Raji (cell line): ENCODE results near the gene CSRNP3.

Source experiments
- POLR2A ChIP-seq: IDR thresholded peaks from 2 replicates; pipeline ENCODE4 v1.6.1; 2011; ENCODE audit warnings: low read depth, low read length, control low read depth; ENCODE audit not compliant: insufficient read depth

Gene CSRNP3

DNA sequence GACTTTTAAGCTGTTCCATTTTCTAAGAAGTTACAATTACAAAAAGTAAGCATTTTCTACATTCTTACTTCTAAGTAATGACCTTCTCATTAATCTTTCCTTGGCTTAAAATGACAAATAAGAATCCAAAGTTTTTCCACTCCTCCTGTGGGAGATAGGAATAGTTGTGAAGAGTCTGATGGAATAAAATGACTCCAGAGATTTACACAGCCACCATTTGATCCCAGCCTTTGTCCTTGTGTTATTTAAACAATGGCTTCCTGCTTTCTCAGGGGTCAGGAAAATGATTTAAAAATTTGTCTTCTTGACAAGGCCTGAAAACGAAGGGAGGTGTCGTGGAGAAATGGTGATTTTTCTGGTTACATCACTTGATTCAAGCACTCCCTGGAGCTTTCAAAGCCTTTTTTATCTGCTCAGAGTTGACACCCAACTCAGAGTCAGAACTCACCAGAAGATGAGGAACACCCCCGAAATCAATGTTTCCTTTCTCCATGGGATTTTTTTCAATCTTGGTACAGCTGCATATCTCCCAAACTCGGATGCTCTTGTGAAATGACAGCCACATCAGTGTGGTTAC is 218.0 kb downstream of the CSRNP3 start:
- no peak for TF ChIP-seq POLR2A

DNA sequence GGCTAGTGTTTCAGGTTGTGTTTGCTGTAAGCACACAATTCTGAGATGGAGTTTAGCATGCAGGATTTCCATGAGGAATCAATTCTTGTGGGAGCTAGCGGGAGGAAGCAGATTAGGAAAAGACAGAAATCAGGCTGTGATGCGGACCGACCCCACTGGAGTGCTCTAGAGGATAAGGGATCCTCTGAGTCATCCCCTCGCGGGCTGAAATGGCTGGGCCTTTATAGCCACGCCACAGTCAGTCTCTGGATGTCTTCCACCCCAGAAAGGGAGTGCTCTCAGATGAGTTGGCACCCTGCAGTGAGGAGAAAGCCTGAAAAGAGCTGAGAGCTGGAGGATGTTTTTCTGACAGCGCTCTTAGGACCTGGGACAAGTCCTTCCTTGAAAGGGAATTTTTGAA is 222.1 kb downstream of the CSRNP3 start:
- TF ChIP-seq POLR2A = no peak

DNA sequence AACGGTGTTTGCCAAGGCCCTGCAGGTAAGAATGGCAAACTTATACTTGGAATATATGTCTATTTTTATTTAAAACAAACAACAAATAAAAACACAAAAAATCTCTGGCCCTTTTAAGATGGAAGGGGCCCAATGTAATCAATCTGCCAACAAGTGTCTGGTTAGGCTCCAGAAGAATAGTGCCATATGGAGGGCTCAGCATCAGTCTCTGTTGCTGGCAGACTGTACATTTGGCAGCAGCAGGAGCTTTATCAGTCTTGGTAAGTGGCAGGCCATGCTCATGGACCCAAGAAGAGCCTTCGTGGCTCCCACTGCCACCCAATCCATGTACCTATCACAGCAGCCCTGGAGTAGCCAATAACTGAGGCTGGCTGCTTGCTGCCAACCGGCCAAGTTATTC is 223.4 kb downstream of the CSRNP3 start:
- TF ChIP-seq POLR2A = no peak

DNA sequence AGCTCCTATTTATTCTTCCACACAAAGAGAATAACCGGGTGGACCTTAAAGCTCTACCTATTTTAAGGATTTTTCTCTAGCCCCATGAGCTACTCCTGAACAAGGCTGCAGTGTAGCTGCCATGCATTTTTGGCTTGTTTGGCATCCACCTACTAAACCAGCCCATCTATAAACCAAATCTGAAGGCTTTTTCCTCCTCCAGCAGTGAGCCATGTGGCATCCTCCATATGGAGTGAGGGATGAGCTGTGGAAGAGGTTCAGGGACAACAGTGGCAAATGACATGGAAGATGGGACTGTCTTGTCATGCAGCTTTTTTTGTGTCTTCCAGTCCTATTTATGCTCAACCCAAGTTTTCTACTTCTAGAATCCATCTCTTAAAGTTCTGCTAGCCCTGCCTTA is 224.3 kb downstream of the CSRNP3 start:
- no peak for TF ChIP-seq POLR2A

DNA sequence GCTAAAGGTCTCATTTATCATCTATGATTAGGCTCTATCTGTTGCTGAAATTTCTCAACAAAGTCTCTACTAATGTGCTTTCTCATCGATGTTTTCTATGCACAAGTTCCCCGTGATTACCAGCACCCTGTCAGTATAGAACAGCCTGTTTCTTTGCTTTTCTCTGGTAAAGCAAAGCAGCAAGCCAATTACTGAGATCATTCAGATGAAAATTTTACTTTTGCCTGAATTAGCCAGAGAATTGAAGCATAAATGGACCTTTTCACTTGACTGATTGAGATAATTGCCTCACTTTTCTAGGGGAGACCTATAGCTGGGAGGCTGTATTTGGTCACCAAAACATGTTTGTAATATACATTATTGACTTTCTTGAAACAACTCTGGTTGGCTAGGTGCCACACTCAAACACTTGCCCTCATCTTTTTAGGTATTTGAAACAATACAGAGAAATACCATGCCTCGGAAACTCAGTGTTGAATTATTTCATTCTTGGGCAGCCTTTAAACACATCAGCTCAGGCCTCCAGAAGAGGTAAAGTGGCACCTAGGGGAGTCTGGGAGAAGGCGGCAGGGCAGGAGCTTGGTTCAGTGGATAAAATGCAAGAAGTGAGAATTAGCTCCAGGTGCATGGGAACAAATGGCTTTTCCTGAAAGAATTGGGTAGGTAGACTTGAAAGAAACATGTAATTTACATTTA is 228.4 kb downstream of the CSRNP3 start:
- TF ChIP-seq POLR2A = no peak

DNA sequence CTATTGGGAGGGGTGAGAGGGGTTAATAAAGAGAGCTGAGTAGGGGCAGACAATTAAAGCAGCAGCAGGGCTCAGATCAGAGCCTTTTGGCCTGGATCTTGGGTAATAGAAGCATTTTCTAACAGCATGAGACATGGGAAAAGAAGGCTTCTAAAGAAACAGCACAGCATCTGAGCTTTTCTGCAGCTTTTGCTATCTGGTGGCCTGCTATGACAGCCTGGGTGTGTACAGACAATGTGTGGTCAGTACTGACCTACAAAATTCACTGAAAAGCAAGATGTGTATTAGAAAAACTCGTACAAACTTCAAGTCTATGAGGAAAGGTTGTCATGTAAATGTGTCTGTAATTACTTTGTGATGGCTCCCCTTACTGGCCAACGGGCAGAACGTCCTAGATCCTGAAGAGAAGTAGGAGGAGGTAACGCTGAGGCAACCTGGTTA is 229.0 kb downstream of the CSRNP3 start:
- no peak for TF ChIP-seq POLR2A

DNA sequence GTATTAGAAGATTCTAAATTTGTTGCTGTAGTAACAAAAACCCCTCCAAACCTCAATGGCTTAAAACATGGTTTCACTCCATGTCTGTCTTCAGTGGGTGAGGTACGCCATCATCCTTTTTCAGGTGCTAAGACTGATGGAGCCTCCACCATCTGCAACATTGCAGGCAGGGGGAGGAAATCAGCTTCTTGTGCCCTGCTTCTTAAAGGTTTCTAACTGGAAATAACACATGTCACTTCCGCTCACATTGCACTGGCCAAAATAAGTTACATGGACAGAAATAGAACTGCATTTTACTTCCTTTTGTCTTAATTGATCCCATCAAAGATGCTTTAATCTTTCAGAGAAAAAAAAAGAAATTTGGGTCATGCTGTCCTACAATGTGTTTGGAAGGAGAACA is 230.4 kb downstream of the CSRNP3 start:
- no peak for TF ChIP-seq POLR2A

DNA sequence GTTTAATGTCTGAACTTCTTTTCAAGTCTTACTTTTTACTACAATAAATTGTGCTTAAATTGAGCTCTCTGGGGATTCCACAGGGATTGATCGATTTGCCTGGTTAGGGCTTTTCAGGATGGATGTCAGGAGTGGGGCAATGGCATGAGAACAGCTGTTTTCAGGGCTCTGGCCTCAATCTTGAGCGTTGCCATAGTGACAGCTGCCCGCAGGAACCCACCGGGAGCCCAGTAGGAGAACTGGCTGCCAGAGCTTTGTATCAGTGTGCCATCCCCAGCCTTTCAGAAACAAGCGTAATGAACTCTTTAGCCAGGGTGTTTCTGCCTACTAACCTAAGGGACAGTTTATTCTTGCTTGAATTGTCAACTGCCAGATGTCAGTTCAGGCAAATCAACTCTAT is 231.0 kb downstream of the CSRNP3 start:
- no peak for TF ChIP-seq POLR2A

DNA sequence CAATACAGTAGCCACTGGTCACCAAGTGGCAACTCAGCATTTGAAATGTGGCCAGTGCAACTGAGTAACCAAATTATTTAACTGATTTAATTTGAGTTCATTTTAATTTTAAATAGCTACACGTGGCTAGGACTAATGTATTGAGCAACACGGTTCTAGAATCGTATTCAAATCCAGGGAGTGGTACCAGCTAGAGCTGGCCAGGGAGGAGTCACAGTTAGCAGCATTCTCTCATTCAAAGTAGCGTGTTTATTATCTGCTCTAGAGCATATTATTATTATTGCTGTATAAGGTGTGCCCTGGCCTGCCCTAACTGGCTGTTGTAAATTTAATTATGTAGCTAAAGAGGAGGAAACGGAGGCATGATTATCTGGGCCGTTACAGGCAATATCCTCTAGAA is 231.6 kb downstream of the CSRNP3 start:
- TF ChIP-seq POLR2A = no peak

DNA sequence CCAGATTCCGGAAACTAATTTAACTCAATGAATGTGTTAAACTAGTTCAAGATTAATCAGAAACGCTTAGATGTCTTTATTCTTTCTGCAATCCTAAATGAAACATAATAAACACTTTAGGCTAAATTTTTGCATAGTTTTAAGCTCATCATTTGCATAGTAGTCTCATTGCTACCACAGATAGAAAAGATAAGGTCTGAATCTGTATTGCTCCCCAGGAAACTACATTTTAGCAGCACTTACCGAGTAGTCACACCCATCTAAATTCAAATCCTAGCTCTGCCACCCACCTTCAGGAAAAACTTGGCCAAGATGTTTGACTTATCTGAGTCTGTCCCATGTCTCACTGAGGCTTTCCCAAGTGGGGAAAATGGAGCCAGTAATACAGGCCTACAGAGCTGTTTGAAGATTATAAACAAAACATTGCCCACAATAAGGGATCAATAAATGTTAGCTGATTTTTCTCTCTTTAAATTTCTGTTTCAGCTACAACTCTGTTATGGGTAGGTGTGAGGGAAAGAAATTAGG is 237.5 kb downstream of the CSRNP3 start:
- no peak for TF ChIP-seq POLR2A

DNA sequence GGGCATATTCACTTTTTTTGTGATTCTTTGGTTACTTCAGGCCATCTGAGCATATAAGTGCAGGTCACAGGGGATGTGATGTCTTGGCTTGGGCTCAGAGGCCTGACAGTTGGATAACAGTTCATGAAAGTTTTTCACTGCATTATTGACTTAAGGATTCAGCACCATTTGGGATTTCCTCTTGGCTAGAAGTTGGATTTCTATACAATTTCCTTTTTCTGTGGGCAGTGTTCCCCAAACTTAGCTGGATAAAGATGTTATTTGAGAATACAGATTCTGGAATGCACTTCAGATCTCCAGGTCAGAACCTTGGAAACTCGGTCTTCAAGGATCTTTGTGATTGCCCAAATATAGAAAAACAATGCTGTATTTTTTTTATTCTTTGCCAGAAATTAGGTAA is 246.6 kb downstream of the CSRNP3 start:
- TF ChIP-seq POLR2A = no peak

DNA sequence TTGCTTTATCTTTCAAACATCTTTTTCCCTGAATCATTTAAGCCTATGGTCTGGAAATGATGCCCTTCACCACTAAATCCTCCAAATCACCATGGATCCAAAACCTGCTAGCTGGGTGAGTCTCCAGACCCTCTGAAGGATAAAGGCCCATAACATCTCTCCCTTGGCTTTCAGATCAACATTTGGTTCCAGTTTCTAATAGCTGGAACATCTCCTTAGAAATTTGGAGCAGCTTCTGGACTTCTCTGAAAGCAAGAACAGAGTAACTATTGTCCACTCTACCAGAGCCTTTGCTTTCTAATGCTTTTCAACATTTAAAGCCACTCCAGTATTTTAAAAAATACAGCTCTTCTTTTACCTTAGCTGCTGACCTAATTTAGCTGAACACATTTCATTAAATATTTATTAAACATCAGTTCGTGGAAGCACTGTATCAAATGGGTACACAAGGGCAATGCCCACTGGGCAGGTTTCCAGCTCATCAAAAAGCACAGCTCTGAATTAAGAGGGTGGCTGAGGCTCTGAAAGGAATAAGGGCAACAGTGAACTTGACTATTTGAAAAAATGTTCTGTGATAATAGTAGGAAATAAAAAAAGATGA is 249.2 kb downstream of the CSRNP3 start:
- no peak for TF ChIP-seq POLR2A

DNA sequence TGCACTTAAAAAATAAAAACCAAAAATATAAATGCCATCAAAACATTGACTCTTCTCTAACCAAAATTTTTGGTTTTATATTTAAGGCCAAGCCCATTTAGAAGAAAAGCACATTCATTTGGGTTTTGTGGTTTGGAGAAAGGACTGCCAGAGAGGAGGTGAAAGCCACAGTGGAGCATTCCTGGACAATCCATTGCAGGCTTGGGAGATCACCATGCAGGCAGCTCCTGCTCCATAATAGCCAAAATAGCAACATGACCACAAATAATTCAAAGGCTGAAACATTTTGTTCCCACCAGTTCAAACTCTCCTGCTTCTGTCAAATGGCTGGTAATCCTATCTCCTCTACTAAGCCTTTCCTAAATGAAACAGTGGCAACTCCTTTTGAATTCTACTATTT is 251.0 kb downstream of the CSRNP3 start:
- no peak for TF ChIP-seq POLR2A

DNA sequence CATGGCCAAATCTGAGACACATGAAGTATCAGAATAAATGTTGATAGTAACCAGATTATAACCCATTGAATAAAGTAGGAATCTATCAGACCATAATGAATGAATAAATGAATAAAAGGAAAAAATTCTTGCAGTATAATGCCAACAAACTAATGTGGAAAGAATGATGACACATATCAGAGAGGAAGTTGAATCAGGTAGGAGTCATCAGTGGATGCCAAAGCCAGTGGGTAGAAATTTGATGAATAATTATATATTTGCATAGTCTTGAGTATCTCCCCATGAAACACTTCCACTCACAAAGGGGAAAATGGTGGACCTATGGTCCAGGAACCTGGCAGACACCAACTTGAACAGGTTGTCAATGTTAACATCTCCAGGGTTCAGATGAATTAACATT is 255.9 kb downstream of the CSRNP3 start:
- TF ChIP-seq POLR2A = no peak
